GM12878 (cell line): ENCODE results near the gene TNKS2. TPM values are rescaled to one million over a fixed set of nuclear protein-coding genes. Genes with fewer than 3 reads are reported as not detected.

ENCODE experiments used
- ATAC-seq: fragments of 200-7000 bp; cut with Tn5 transposase; 3 replicates; pipeline ENCODE4 v1.9.1; 2020; ENCODE audit warnings: mild to moderate bottlenecking, moderate library complexity
- BruUV-seq: library from RNA; stranded (reverse); fragments of 400-500 nt; replicated peaks from 2 replicates; lab custom pipeline; 2021; lab: Mats Ljungman, UMichigan
- CTCF ChIA-PET: fragments of 300-600 bp; sonication (Branson Sonifier 250); formaldehyde crosslinking; extraction: SDS; loops from one replicate; lab custom pipeline; 2021; ENCODE audit warnings: inconsistent platforms; lab: Yijun Ruan, JAX
- POLR2A ChIA-PET: fragments of 350-600 bp; formaldehyde crosslinking; extraction: SDS; loops from one replicate; lab custom pipeline; 2021; ENCODE audit warnings: inconsistent platforms; lab: Charles Lee
- RAD21 ChIA-PET: fragments of 300-600 bp; sonication (Branson Sonifier 250); formaldehyde crosslinking; loops from one replicate; lab custom pipeline; 2023; ENCODE audit warnings: antibody characterized with exemption; ENCODE audit not compliant: unreplicated experiment; lab: Charles Lee
- SMC1A ChIA-PET: fragments of 300-600 bp; sonication (Branson Sonifier 250); formaldehyde crosslinking; loops from one replicate; lab custom pipeline; 2023; ENCODE audit not compliant: unreplicated experiment, uncharacterized antibody; lab: Charles Lee
- DNase-seq: peaks from one replicate; pipeline ENCODE4 v3.0.0-alpha.2; 2011; ENCODE audit warnings: low read depth, low spot score
- FAIRE-seq: peaks from 3 replicates; lab custom pipeline; 2011; peaks lifted over from hg19 to GRCh38; lab: Jason Lieb, UNC
- H2AFZ ChIP-seq: 2 replicates; pipeline ENCODE4 v1.6.0; 2011; ENCODE audit warnings: low read depth, low read length, control low read depth; ENCODE audit not compliant: control insufficient read depth
- H3K27ac ChIP-seq: 2 replicates; pipeline ENCODE4 v1.5.1; 2011; ENCODE audit warnings: control low read depth; ENCODE audit not compliant: control insufficient read depth, insufficient read depth
- H3K27me3 ChIP-seq, 2 experiments: replicated peaks in 1 of 2; 2 replicates each; pipeline versions ENCODE4 v1.6.0 to v1.6.1; 2011; ENCODE audit warnings: low read length in 1 of 2; ENCODE audit not compliant: control insufficient read depth in 2 of 2, insufficient read depth in 2 of 2
- H3K36me3 ChIP-seq, 2 experiments: 2 replicates each; pipeline ENCODE4 v1.5.1; 2011; ENCODE audit warnings: low read length in 1 of 2; ENCODE audit not compliant: control insufficient read depth in 2 of 2, insufficient read depth in 2 of 2
- H3K4me1 ChIP-seq: 2 replicates; pipeline ENCODE4 v1.6.1; 2011; ENCODE audit warnings: mild to moderate bottlenecking, low read length, moderate library complexity, mixed read lengths; ENCODE audit not compliant: control insufficient read depth, insufficient read depth
- H3K4me2 ChIP-seq: 2 replicates; pipeline ENCODE4 v1.6.0; 2011; ENCODE audit warnings: control low read depth; ENCODE audit not compliant: control insufficient read depth, insufficient read depth
- H3K4me3 ChIP-seq: fragments of 200-600 bp; sonication (generic); 2 replicates; pipeline ENCODE4 v1.5.1; 2016
- H3K79me2 ChIP-seq: 2 replicates; pipeline ENCODE4 v1.6.0; 2011; ENCODE audit warnings: low read length; ENCODE audit not compliant: control insufficient read depth, insufficient read depth
- H3K9ac ChIP-seq: 2 replicates; pipeline ENCODE4 v1.8.0; 2011; ENCODE audit warnings: low read length, control low read depth, mixed read lengths; ENCODE audit not compliant: control insufficient read depth, insufficient read depth
- H3K9me3 ChIP-seq: replicated peaks from 3 replicates; pipeline ENCODE4 v1.5.1; 2011; ENCODE audit warnings: mild to moderate bottlenecking, low read length; ENCODE audit not compliant: control insufficient read depth, insufficient read depth
- H4K20me1 ChIP-seq: 2 replicates; pipeline ENCODE4 v1.6.0; 2011; ENCODE audit not compliant: control insufficient read depth, insufficient read depth
- CEBPZ ChIP-seq: fragments of 150-350 bp; IDR thresholded peaks from 2 replicates; pipeline ENCODE4 v1.6.1; 2016; ENCODE audit warnings: low read depth, low read length
- DPF2 ChIP-seq: fragments of 450-650 bp; IDR thresholded peaks from 2 replicates; pipeline ENCODE4 v1.6.1; 2017; ENCODE audit warnings: mild to moderate bottlenecking
- IRF5 ChIP-seq: fragments of 450-650 bp; IDR thresholded peaks from 2 replicates; pipeline ENCODE4 v1.6.1; 2017; ENCODE audit warnings: borderline replicate concordance
- KAT2A ChIP-seq: conservative IDR thresholded peaks from 2 replicates; pipeline ENCODE4 v1.6.1; 2011; ENCODE audit warnings: low read depth, low read length; ENCODE audit not compliant: control insufficient read depth
- NFXL1 ChIP-seq: fragments of 450-650 bp; IDR thresholded peaks from 2 replicates; pipeline ENCODE4 v1.6.1; 2017; ENCODE audit warnings: antibody characterized with exemption, mild to moderate bottlenecking, borderline replicate concordance
- POLR2A ChIP-seq: IDR thresholded peaks from 2 replicates; pipeline ENCODE4 v1.6.1; 2011; ENCODE audit warnings: low read depth, mild to moderate bottlenecking, low read length
- RCOR1 ChIP-seq: conservative IDR thresholded peaks from 2 replicates; pipeline ENCODE4 v1.6.1; 2012; ENCODE audit warnings: low read depth, low read length, improper control_type of control experiment
- WGBS: methylation state at CpG from one replicate; pipeline ENCODE4 v1.1.6; 2016; ENCODE audit warnings: low lambda C conversion rate; ENCODE audit not compliant: insufficient replicate concordance, insufficient coverage; ENCODE audit errors: missing lambda C conversion rate; 5-methylcytosine and 5-hydroxymethylcytosine counted together
- in situ Hi-C: fragments of 300-500 bp; cut with MboI; formaldehyde crosslinking; loops from 9 replicates; pipeline ENCODE4 v1.14.3; 2018; ENCODE audit warnings: mixed read lengths
- intact Hi-C: fragments of 100-400 bp; cut with micrococcal nuclease; formaldehyde crosslinking; loops from one replicate; pipeline ENCODE4 v1.14.2; 2022; ENCODE audit not compliant: unreplicated experiment
- polyA plus RNA-seq, 11 experiments: library from polyadenylated mRNA; depleted of rRNA in 4 of 11; unstranded in 6 of 11; stranded (reverse) in 5 of 11; fragments of >200 nt; fragmentation: Nextera tagmentation in 4 of 11; fragmentation: Illumina TruSeq in 1 of 11; extraction: Ambion mirVana in 4 of 11; extraction: Trizol in 1 of 11; gene quantifications; 1 replicate in 1 of 11; 2 replicates in 10 of 11; pipeline versions ENCODE4 v1.2.1 to v1.2.3, GENCODE V29; 2011 to 2016; ENCODE audit warnings: inconsistent platforms in 2 of 11, missing spikeins in 2 of 11, low read depth in 1 of 11
- total RNA-seq, 4 experiments: library from RNA; depleted of rRNA in 3 of 4; stranded (reverse); fragments of >200 nt in 3 of 4; fragmentation: Illumina TruSeq in 1 of 4; extraction: Trizol in 1 of 4; gene quantifications; 2 replicates each; pipeline versions ENCODE4 v1.2.1 to v1.2.3, GENCODE V29; 2013 to 2021

Gene TNKS2
- total and polyA plus RNA-seq, 10 of the 15 experiments (the other 5 are each of a cell fraction or from before 2014, with no cell fraction given): 2.9 to 24.2 (median 6.9) TPM

GRCh38 chr10:91880310-91880709 is 82.1 kb downstream of the TNKS2 start (continued):
- no peak for TF ChIP-seq IRF5
- no peak for TF ChIP-seq POLR2A
- no peak for TF ChIP-seq CEBPZ

GRCh38 chr10:91883549-91884444 is 85.6 kb downstream of the TNKS2 start:
- no peak for ATAC-seq
- Histone ChIP-seq H3K4me3 (no peak overlapping the region), H3K9me3 (no peaks in the 10 kb centered on the region), H3K4me1 (peaks cover 4% of the 10 kb centered on the region), H3K27ac (no peak overlapping the region), H3K79me2 (no peaks in the 10 kb centered on the region), H3K27me3 (peaks cover 2 to 11% of the 10 kb centered on the region in 2 experiments; a peak in 3 of 4 replicates), H4K20me1 (no peaks in the 10 kb centered on the region), H3K4me2 (no peak overlapping the region), H2AFZ (no peak overlapping the region), H3K36me3 (no peaks in the 10 kb centered on the region), H3K9ac (no peak overlapping the region)
- SMC1A ChIA-PET: interaction anchor here (1.3 kb wide), 1 partner anchor 10 kb away, joined by 3 read pairs; no protein-coding TSS in a partner anchor
- CTCF ChIA-PET: interaction anchor here (1.4 kb wide), 1 partner anchor 27 kb away, joined by 4 read pairs; no protein-coding TSS in a partner anchor
- no peak for DNase-seq
- POLR2A ChIA-PET: no interaction called here
- TF ChIP-seq DPF2 (no peak), KAT2A (no peak), RCOR1 (no peak), NFXL1 (no peak)
- RAD21 ChIA-PET: no interaction called here
- 39% methylated on average over 20 of the region's 20 CpGs for WGBS
- in situ Hi-C loops (no loop called here), intact Hi-C loops (no loop called here)
- FAIRE-seq: no peak
- no TSS peak for BruUV-seq
